H9 (cell line): ENCODE measurements around the gene PFDN4. TPM values are rescaled to one million over a fixed set of nuclear protein-coding genes. Genes with fewer than 3 reads are reported as not detected.

Source experiments
- DNase-seq: peaks from one replicate; pipeline ENCODE4 v3.0.0-alpha.2; 2017
- H2AFZ ChIP-seq: one replicate; pipeline ENCODE4 v1.6.1; 2013; ENCODE audit warnings: mild to moderate bottlenecking, low read length, control low read depth, moderate library complexity
- H2AK5ac ChIP-seq: 2 replicates; pipeline ENCODE4 v1.6.1; 2013; ENCODE audit warnings: low read length, control low read depth, mixed read lengths; ENCODE audit not compliant: insufficient read length
- H2BK120ac ChIP-seq: one replicate; pipeline ENCODE4 v1.6.1; 2013; ENCODE audit warnings: low read depth, mild to moderate bottlenecking, low read length, control low read depth, inconsistent platforms; ENCODE audit not compliant: poor library complexity, severe bottlenecking
- H2BK12ac ChIP-seq: 2 replicates; pipeline ENCODE4 v1.6.1; 2013; ENCODE audit warnings: low read length, control low read depth, mixed read lengths, low read depth; ENCODE audit not compliant: insufficient read length
- H2BK15ac ChIP-seq: 2 replicates; pipeline ENCODE4 v1.6.1; 2013; ENCODE audit warnings: low read depth, low read length, control low read depth
- H2BK20ac ChIP-seq: one replicate; pipeline ENCODE4 v1.6.1; 2013; ENCODE audit warnings: low read depth, mild to moderate bottlenecking, low read length, control low read depth, inconsistent platforms; ENCODE audit not compliant: poor library complexity, severe bottlenecking
- H2BK5ac ChIP-seq: 2 replicates; pipeline ENCODE4 v1.6.1; 2013; ENCODE audit warnings: low read length, control low read depth, mixed read lengths; ENCODE audit not compliant: insufficient read length
- H3K14ac ChIP-seq: 2 replicates; pipeline ENCODE4 v1.6.1; 2013; ENCODE audit warnings: low read length, control low read depth; ENCODE audit not compliant: insufficient read depth
- H3K18ac ChIP-seq: 2 replicates; pipeline ENCODE4 v1.6.1; 2013; ENCODE audit warnings: low read depth, mild to moderate bottlenecking, mixed read lengths, low read length, control low read depth; ENCODE audit not compliant: insufficient read length
- H3K23ac ChIP-seq: 2 replicates; pipeline ENCODE4 v1.6.1; 2013; ENCODE audit warnings: low read length, control low read depth, mixed read lengths, low read depth; ENCODE audit not compliant: insufficient read length
- H3K23me2 ChIP-seq: 2 replicates; pipeline ENCODE4 v1.6.1; 2013; ENCODE audit warnings: low read depth, mild to moderate bottlenecking, mixed read lengths, low read length, control low read depth; ENCODE audit not compliant: insufficient read length, poor library complexity, severe bottlenecking
- H3K27ac ChIP-seq: 2 replicates; pipeline ENCODE4 v1.5.1; 2013; ENCODE audit warnings: low read length, control low read depth, mixed read lengths, low read depth; ENCODE audit not compliant: insufficient read length
- H3K27me3 ChIP-seq: 2 replicates; pipeline ENCODE4 v1.6.1; 2013; ENCODE audit warnings: low read length, control low read depth, inconsistent platforms; ENCODE audit not compliant: insufficient read depth
- H3K4ac ChIP-seq: 2 replicates; pipeline ENCODE4 v1.6.1; 2013; ENCODE audit warnings: low read depth, mild to moderate bottlenecking, control low read depth, inconsistent platforms, low read length, moderate library complexity
- H3K4me1 ChIP-seq: 2 replicates; pipeline ENCODE4 v1.6.1; 2013; ENCODE audit warnings: low read length, control low read depth, inconsistent platforms; ENCODE audit not compliant: insufficient read depth
- H3K4me2 ChIP-seq: 2 replicates; pipeline ENCODE4 v1.6.1; 2013; ENCODE audit warnings: low read length, control low read depth, mixed read lengths; ENCODE audit not compliant: insufficient read length, insufficient read depth
- H3K56ac ChIP-seq: 2 replicates; pipeline ENCODE4 v1.6.1; 2013; ENCODE audit warnings: low read depth, mild to moderate bottlenecking, mixed read lengths, low read length, control low read depth; ENCODE audit not compliant: insufficient read length
- H3K79me1 ChIP-seq: 2 replicates; pipeline ENCODE4 v1.6.1; 2013; ENCODE audit warnings: low read depth, mild to moderate bottlenecking, moderate library complexity, low read length, control low read depth, inconsistent platforms; ENCODE audit not compliant: insufficient read depth, poor library complexity, severe bottlenecking
- H3K79me2 ChIP-seq: 2 replicates; pipeline ENCODE4 v1.6.1; 2013; ENCODE audit warnings: low read length, control low read depth, inconsistent platforms; ENCODE audit not compliant: insufficient read depth
- H3K9ac ChIP-seq: 2 replicates; pipeline ENCODE4 v1.6.1; 2013; ENCODE audit warnings: low read length, control low read depth, mixed read lengths; ENCODE audit not compliant: insufficient read length; ENCODE audit errors: extremely low read depth
- H3K9me3 ChIP-seq: one replicate; pipeline ENCODE4 v1.6.1; 2013; ENCODE audit warnings: low read depth, low read length, inconsistent platforms; ENCODE audit not compliant: control insufficient read depth
- H3T11ph ChIP-seq: one replicate; pipeline ENCODE4 v1.6.1; 2013; ENCODE audit warnings: mild to moderate bottlenecking, low read length, control low read depth, inconsistent platforms
- H4K20me1 ChIP-seq: one replicate; pipeline ENCODE4 v1.6.1; 2013; ENCODE audit not compliant: control insufficient read depth, insufficient read length, insufficient read depth
- H4K5ac ChIP-seq: 2 replicates; pipeline ENCODE4 v1.6.1; 2013; ENCODE audit warnings: low read depth, mild to moderate bottlenecking, mixed read lengths, low read length, control low read depth; ENCODE audit not compliant: insufficient read length
- H4K8ac ChIP-seq: replicated peaks from 2 replicates; pipeline ENCODE4 v1.6.1; 2013; ENCODE audit warnings: low read length, control low read depth, mixed read lengths, low read depth; ENCODE audit not compliant: insufficient read length
- H4K91ac ChIP-seq: 2 replicates; pipeline ENCODE4 v1.6.1; 2013; ENCODE audit warnings: low read depth, mild to moderate bottlenecking, moderate library complexity, mixed read lengths, low read length, control low read depth; ENCODE audit not compliant: insufficient read length
- H3K27ac Mint-ChIP-seq, 3 experiments: 2 replicates in 2 of 3; 3 replicates in 1 of 3; pipeline ENCODE4 v1.8.0; 2020 to 2021; ENCODE audit warnings: mixed read lengths in 3 of 3, mild to moderate bottlenecking in 1 of 3, moderate library complexity in 1 of 3
- H3K27me3 Mint-ChIP-seq: 2 replicates; pipeline ENCODE4 v1.8.0; 2021; ENCODE audit warnings: low read depth, mild to moderate bottlenecking, moderate library complexity, mixed read lengths
- H3K36me3 Mint-ChIP-seq, 3 experiments: 2 replicates in 2 of 3; 3 replicates in 1 of 3; pipeline ENCODE4 v1.8.0; 2020 to 2021; ENCODE audit warnings: low read depth in 3 of 3, mixed read lengths in 3 of 3; ENCODE audit not compliant: insufficient read depth in 1 of 3
- H3K4me1 Mint-ChIP-seq, 2 experiments: 2 replicates each; pipeline ENCODE4 v1.8.0; 2020; ENCODE audit warnings: mixed read lengths in 2 of 2
- H3K4me3 Mint-ChIP-seq, 2 experiments: 2 replicates in 1 of 2; 3 replicates in 1 of 2; pipeline ENCODE4 v1.8.0; 2020 to 2021; ENCODE audit warnings: mild to moderate bottlenecking in 2 of 2, mixed read lengths in 2 of 2, moderate library complexity in 1 of 2
- H3K9me3 Mint-ChIP-seq, 2 experiments: 2 replicates in 1 of 2; 3 replicates in 1 of 2; pipeline ENCODE4 v1.8.0; 2020; ENCODE audit warnings: mild to moderate bottlenecking in 2 of 2, mixed read lengths in 2 of 2, moderate library complexity in 1 of 2
- CTCF ChIP-seq: fragments of 200-600 bp; sonication (generic); conservative IDR thresholded peaks from 3 replicates; pipeline ENCODE4 v1.8.0; 2021; ENCODE audit warnings: antibody characterized with exemption, mild to moderate bottlenecking
- WGBS: extraction: QIAGEN DNeasy Blood & Tissue Kit; methylation state at CpG from one replicate; pipeline ENCODE4 v1.1.7; 2013; ENCODE audit warnings: missing lambda C conversion rate, low lambda C conversion rate, mixed read lengths; ENCODE audit not compliant: insufficient read length; ENCODE audit errors: extremely low coverage; 5-methylcytosine and 5-hydroxymethylcytosine counted together
- total RNA-seq: library from RNA; stranded (reverse); gene quantifications from 2 replicates; pipeline ENCODE4 v1.2.1, GENCODE V29; 2021

Gene PFDN4
- total RNA-seq, 1 experiment from 2014 or later: 73.6 TPM

- no peak overlapping the region for H2BK20ac ChIP-seq
- peaks cover 39% of the 10 kb centered on the region for H3K27me3 Mint-ChIP-seq
- H3K14ac ChIP-seq: no peak overlapping the region
- H3K9me3 ChIP-seq: no peaks in the 10 kb centered on the region
- H3K18ac ChIP-seq: no peak overlapping the region
- H3K4me3 Mint-ChIP-seq: no peak overlapping the region
- H4K5ac ChIP-seq: no peak overlapping the region
- no peak overlapping the region for H2BK15ac ChIP-seq
- no peak overlapping the region for H3K27ac ChIP-seq
- no peak overlapping the region for H3K23ac ChIP-seq
- no peaks in the 10 kb centered on the region for H4K20me1 ChIP-seq
- no peaks in the 10 kb centered on the region for H3K79me2 ChIP-seq
- peaks cover 13 to 14% of the 10 kb centered on the region in 2 experiments for H3K4me1 Mint-ChIP-seq
- H2BK120ac ChIP-seq: no peak overlapping the region
- no peak overlapping the region for H3K27ac Mint-ChIP-seq
- no peak overlapping the region for H3T11ph ChIP-seq
- no peak overlapping the region for H3K4ac ChIP-seq
- no peak overlapping the region for H2AFZ ChIP-seq
- peaks cover 14% of the 10 kb centered on the region for H3K27me3 ChIP-seq
- no CpG with 5 or more reads among the region's 2 CpGs for WGBS
- H3K23me2 ChIP-seq: peaks cover 15% of the 10 kb centered on the region
- DNase-seq: no peak
- H3K56ac ChIP-seq: no peak overlapping the region
- H2BK5ac ChIP-seq: no peak overlapping the region
- no peak overlapping the region for H3K4me2 ChIP-seq
- no peak overlapping the region for H4K8ac ChIP-seq
- no peak overlapping the region for H2BK12ac ChIP-seq
- no peaks in the 10 kb centered on the region for H3K79me1 ChIP-seq
- H2AK5ac ChIP-seq: no peak overlapping the region
- H3K9ac ChIP-seq: no peak overlapping the region
- no peaks in the 10 kb centered on the region for H3K36me3 Mint-ChIP-seq
- TF ChIP-seq CTCF: no peak
- H3K4me1 ChIP-seq: no peaks in the 10 kb centered on the region
- H4K91ac ChIP-seq: no peak overlapping the region
- peaks cover 0 to 2% of the 10 kb centered on the region in 2 experiments; a peak in 1 of 5 replicates for H3K9me3 Mint-ChIP-seq
These were observed 29.6 kb upstream of the PFDN4 start for GRCh38 chr20:54178256-54178655.
